ENCODE measurements around the gene CBLC.

The CBLC gene

GRCh38 chr19:44777715-44778347, at the start of gene CBLC:
CBLC (plus strand) TSS chr19:44777890; CDS start chr19:44777932, 42 bp downstream.
- Histone ChIP-seq H3K27me3 (ENCODE audit: insufficient read depth, insufficient read length) (no peaks in the 10 kb centered on the region), H3K36me3 (ENCODE audit: insufficient read depth, insufficient read length, low read length) (no peaks in the 10 kb centered on the region), H3K9me3 (ENCODE audit: insufficient read depth, low read length) (no peaks in the 10 kb centered on the region), H3K4me1 (ENCODE audit: insufficient read depth, insufficient read length) (no peaks in the 10 kb centered on the region), H3K4me3 (ENCODE audit: insufficient read length, low read depth) (peak within 1 kb of the TSS; percentile 47), H3K9ac (ENCODE audit: insufficient read length, low read depth) (peak within 1 kb of the TSS; percentile 67)
- DNase-seq (ENCODE audit: low read depth, low spot score), result peak; percentile 47
- TF ChIP-seq SUZ12 (IDR thresholded peaks at IDR 0.05; ENCODE audit: extremely low read depth, insufficient read depth, insufficient read length) (no peak), ZNF274 (IDR thresholded peaks at IDR 0.05; ENCODE audit: low read depth, low read length) (no peak), YY1 (IDR thresholded peaks at IDR 0.05; ENCODE audit: insufficient read depth, insufficient read length) (no peak)

GRCh38 chr19:44728178-44728577, 49.5 kb upstream of the CBLC start:
- no peaks in the 10 kb centered on the region for H3K9me3 ChIP-seq (ENCODE audit: insufficient read depth, low read length)
- no peak overlapping the region for H3K4me3 ChIP-seq (ENCODE audit: insufficient read length, low read depth)
- H3K27me3 ChIP-seq (ENCODE audit: insufficient read depth, insufficient read length), result no peaks in the 10 kb centered on the region
- no peaks in the 10 kb centered on the region for H3K36me3 ChIP-seq (ENCODE audit: insufficient read depth, insufficient read length, low read length)
- no peak for DNase-seq (ENCODE audit: low read depth, low spot score)
- H3K4me1 ChIP-seq (ENCODE audit: insufficient read depth, insufficient read length), result peaks cover 2% of the 10 kb centered on the region
- H3K9ac ChIP-seq (ENCODE audit: insufficient read length, low read depth), result no peak overlapping the region
- TF ChIP-seq SUZ12 (IDR thresholded peaks at IDR 0.05; ENCODE audit: extremely low read depth, insufficient read depth, insufficient read length), result no peak
- TF ChIP-seq YY1 (IDR thresholded peaks at IDR 0.05; ENCODE audit: insufficient read depth, insufficient read length), result no peak
- no peak for TF ChIP-seq ZNF274 (IDR thresholded peaks at IDR 0.05; ENCODE audit: low read depth, low read length)

GRCh38 chr19:44729516-44730033, 48.1 kb upstream of the CBLC start:
- Histone ChIP-seq H3K4me3 (ENCODE audit: insufficient read length, low read depth) (no peak overlapping the region), H3K9me3 (ENCODE audit: insufficient read depth, low read length) (no peaks in the 10 kb centered on the region), H3K9ac (ENCODE audit: insufficient read length, low read depth) (no peak overlapping the region), H3K36me3 (ENCODE audit: insufficient read depth, insufficient read length, low read length) (no peaks in the 10 kb centered on the region), H3K4me1 (ENCODE audit: insufficient read depth, insufficient read length) (peaks cover 2% of the 10 kb centered on the region), H3K27me3 (ENCODE audit: insufficient read depth, insufficient read length) (no peaks in the 10 kb centered on the region)
- TF ChIP-seq ZNF274 (IDR thresholded peaks at IDR 0.05; ENCODE audit: low read depth, low read length) (no peak), YY1 (IDR thresholded peaks at IDR 0.05; ENCODE audit: insufficient read depth, insufficient read length) (no peak), SUZ12 (IDR thresholded peaks at IDR 0.05; ENCODE audit: extremely low read depth, insufficient read depth, insufficient read length) (no peak)
- no peak for DNase-seq (ENCODE audit: low read depth, low spot score)

GRCh38 chr19:44731081-44731480, 46.6 kb upstream of the CBLC start:
- Histone ChIP-seq H3K27me3 (ENCODE audit: insufficient read depth, insufficient read length) (no peaks in the 10 kb centered on the region), H3K36me3 (ENCODE audit: insufficient read depth, insufficient read length, low read length) (no peaks in the 10 kb centered on the region), H3K9ac (ENCODE audit: insufficient read length, low read depth) (no peak overlapping the region), H3K4me3 (ENCODE audit: insufficient read length, low read depth) (no peak overlapping the region), H3K9me3 (ENCODE audit: insufficient read depth, low read length) (no peaks in the 10 kb centered on the region), H3K4me1 (ENCODE audit: insufficient read depth, insufficient read length) (peaks cover 2% of the 10 kb centered on the region)
- TF ChIP-seq ZNF274 (IDR thresholded peaks at IDR 0.05; ENCODE audit: low read depth, low read length), result no peak
- no peak for TF ChIP-seq YY1 (IDR thresholded peaks at IDR 0.05; ENCODE audit: insufficient read depth, insufficient read length)
- TF ChIP-seq SUZ12 (IDR thresholded peaks at IDR 0.05; ENCODE audit: extremely low read depth, insufficient read depth, insufficient read length), result no peak
- no peak for DNase-seq (ENCODE audit: low read depth, low spot score)

- DNase-seq (ENCODE audit: low read depth, low spot score), result no peak
- TF ChIP-seq SUZ12 (IDR thresholded peaks at IDR 0.05; ENCODE audit: extremely low read depth, insufficient read depth, insufficient read length), result no peak
- TF ChIP-seq ZNF274 (IDR thresholded peaks at IDR 0.05; ENCODE audit: low read depth, low read length), result no peak
- TF ChIP-seq YY1 (IDR thresholded peaks at IDR 0.05; ENCODE audit: insufficient read depth, insufficient read length), result no peak
- no peak overlapping the region for H3K9ac ChIP-seq (ENCODE audit: insufficient read length, low read depth)
These were observed 46.1 kb upstream of the CBLC start for GRCh38 chr19:44731622-44732021.

GRCh38 chr19:44732235-44733014, 45.3 kb upstream of the CBLC start:
- H3K36me3 ChIP-seq (ENCODE audit: insufficient read depth, insufficient read length, low read length), result no peaks in the 10 kb centered on the region
- no peaks in the 10 kb centered on the region for H3K9me3 ChIP-seq (ENCODE audit: insufficient read depth, low read length)
- H3K9ac ChIP-seq (ENCODE audit: insufficient read length, low read depth), result no peak overlapping the region
- no peak for DNase-seq (ENCODE audit: low read depth, low spot score)
- H3K4me3 ChIP-seq (ENCODE audit: insufficient read length, low read depth), result no peak overlapping the region
- no peaks in the 10 kb centered on the region for H3K27me3 ChIP-seq (ENCODE audit: insufficient read depth, insufficient read length)
- TF ChIP-seq SUZ12 (IDR thresholded peaks at IDR 0.05; ENCODE audit: extremely low read depth, insufficient read depth, insufficient read length), result no peak
- TF ChIP-seq ZNF274 (IDR thresholded peaks at IDR 0.05; ENCODE audit: low read depth, low read length), result no peak
- no peak for TF ChIP-seq YY1 (IDR thresholded peaks at IDR 0.05; ENCODE audit: insufficient read depth, insufficient read length)
- H3K4me1 ChIP-seq (ENCODE audit: insufficient read depth, insufficient read length), result peaks cover 4% of the 10 kb centered on the region

More at GRCh38 chr19:44731622-44732021, 46.1 kb upstream of the CBLC start:
- Histone ChIP-seq H3K4me1 (ENCODE audit: insufficient read depth, insufficient read length) (peaks cover 2% of the 10 kb centered on the region), H3K36me3 (ENCODE audit: insufficient read depth, insufficient read length, low read length) (no peaks in the 10 kb centered on the region), H3K4me3 (ENCODE audit: insufficient read length, low read depth) (no peak overlapping the region), H3K27me3 (ENCODE audit: insufficient read depth, insufficient read length) (no peaks in the 10 kb centered on the region), H3K9me3 (ENCODE audit: insufficient read depth, low read length) (no peaks in the 10 kb centered on the region)

- Histone ChIP-seq H3K9ac (ENCODE audit: insufficient read length, low read depth) (no peak overlapping the region), H3K36me3 (ENCODE audit: insufficient read depth, insufficient read length, low read length) (no peaks in the 10 kb centered on the region), H3K4me1 (ENCODE audit: insufficient read depth, insufficient read length) (peaks cover 10% of the 10 kb centered on the region), H3K27me3 (ENCODE audit: insufficient read depth, insufficient read length) (no peaks in the 10 kb centered on the region), H3K4me3 (ENCODE audit: insufficient read length, low read depth) (no peak overlapping the region), H3K9me3 (ENCODE audit: insufficient read depth, low read length) (no peaks in the 10 kb centered on the region)
- TF ChIP-seq SUZ12 (IDR thresholded peaks at IDR 0.05; ENCODE audit: extremely low read depth, insufficient read depth, insufficient read length), result no peak
- TF ChIP-seq YY1 (IDR thresholded peaks at IDR 0.05; ENCODE audit: insufficient read depth, insufficient read length), result no peak
- TF ChIP-seq ZNF274 (IDR thresholded peaks at IDR 0.05; ENCODE audit: low read depth, low read length), result no peak
- no peak for DNase-seq (ENCODE audit: low read depth, low spot score)
These were observed 43.3 kb upstream of the CBLC start for GRCh38 chr19:44734357-44734756.

All from NT2/D1 (cell line).